CD4-positive, alpha-beta T cell (primary cell): ENCODE measurements around the gene ARPC5. TPM values are rescaled to one million over a fixed set of nuclear protein-coding genes. Genes with fewer than 3 reads are reported as not detected.

ENCODE experiments used
- ATAC-seq: fragments of 200-7000 bp; cut with Tn5 transposase; one replicate; pipeline ENCODE4 v1.10.0; 2022; ENCODE audit warnings: mild to moderate bottlenecking; ENCODE audit not compliant: poor library complexity
- CTCF ChIA-PET: fragments of 350-600 bp; sonication (Branson Sonifier 250); formaldehyde crosslinking; loops from one replicate; lab custom pipeline; 2021; ENCODE audit warnings: antibody characterized with exemption, inconsistent platforms; lab: Charles Lee
- POLR2A ChIA-PET: fragments of 350-600 bp; sonication (Branson Sonifier 250); formaldehyde crosslinking; loops from one replicate; lab custom pipeline; 2021; ENCODE audit warnings: antibody characterized with exemption, inconsistent platforms; lab: Charles Lee
- DNase-seq, 14 experiments: peaks; one replicate each; pipeline ENCODE4 v3.0.0-alpha.2; 2013 to 2020; ENCODE audit warnings: mixed read lengths in 2 of 14
- H3K27ac ChIP-seq, 2 donors: one replicate each; pipeline versions ENCODE4 v1.5.1 to v1.7.0; 2013; ENCODE audit warnings: low read length in 2 of 2, low read depth in 1 of 2, mild to moderate bottlenecking in 1 of 2
- H3K27me3 ChIP-seq, 2 experiments: 1 replicate in 1 of 2; 2 replicates in 1 of 2; pipeline versions ENCODE4 v1.6.1 to v1.7.0; 2013; ENCODE audit warnings: low read length in 2 of 2, control low read depth in 1 of 2, mild to moderate bottlenecking in 1 of 2, moderate library complexity in 1 of 2; ENCODE audit not compliant: insufficient read depth in 2 of 2, control insufficient read depth in 1 of 2
- H3K36me3 ChIP-seq: one replicate; pipeline ENCODE4 v1.6.1; 2013; ENCODE audit warnings: low read length, control low read depth; ENCODE audit not compliant: insufficient read depth
- H3K4me1 ChIP-seq: one replicate; pipeline ENCODE4 v1.6.1; 2013; ENCODE audit warnings: low read length, control low read depth; ENCODE audit not compliant: insufficient read depth
- H3K4me3 ChIP-seq: one replicate; pipeline ENCODE4 v1.5.1; 2013; ENCODE audit warnings: mild to moderate bottlenecking, low read length, moderate library complexity
- H3K9me3 ChIP-seq, 2 experiments: 1 replicate in 1 of 2; 2 replicates in 1 of 2; pipeline versions ENCODE4 v1.6.1 to v1.7.0; 2013; ENCODE audit warnings: low read length in 2 of 2, mild to moderate bottlenecking in 2 of 2, control low read depth in 1 of 2, moderate library complexity in 1 of 2; ENCODE audit not compliant: control insufficient read depth in 1 of 2, insufficient read depth in 1 of 2
- H3K27ac Mint-ChIP-seq: one replicate; pipeline ENCODE4 v1.8.0; 2020; ENCODE audit warnings: mixed read lengths
- H3K27me3 Mint-ChIP-seq: one replicate; pipeline ENCODE4 v1.8.0; 2021; ENCODE audit warnings: mixed read lengths
- H3K36me3 Mint-ChIP-seq: one replicate; pipeline ENCODE4 v1.8.0; 2021; ENCODE audit warnings: low read depth, mixed read lengths
- H3K4me1 Mint-ChIP-seq: one replicate; pipeline ENCODE4 v1.8.0; 2021; ENCODE audit warnings: low read depth, mixed read lengths
- H3K4me3 Mint-ChIP-seq: one replicate; pipeline ENCODE4 v1.8.0; 2020; ENCODE audit warnings: mild to moderate bottlenecking, mixed read lengths
- H3K9me3 Mint-ChIP-seq: one replicate; pipeline ENCODE4 v1.8.0; 2020; ENCODE audit warnings: mixed read lengths
- CTCF ChIP-seq: fragments of 200-600 bp; IDR thresholded peaks from one replicate; pipeline ENCODE4 v1.8.0; 2022; ENCODE audit warnings: antibody characterized with exemption, mild to moderate bottlenecking
- intact Hi-C, 2 experiments: fragments of 100-400 bp; cut with DNase I in 1 of 2; cut with micrococcal nuclease in 1 of 2; formaldehyde crosslinking; loops; one replicate each; pipeline versions ENCODE4 v1.15.1 to v1.9.0; 2023 to 2025; cut with DNase I, micrococcal nuclease
- total RNA-seq, 174 experiments: library from RNA in 2 of 174; stranded (reverse) in 2 of 174; gene quantifications; one replicate each; pipeline ENCODE4 v1.2.3 and lab custom pipeline; 2021 to 2026

Gene ARPC5
- total RNA-seq, 2 experiments from 2014 or later, result 21.4 to 23.0 TPM

GRCh38 chr1:183604815-183605214 is 30.8 kb downstream of the ARPC5 start:
- DNase-seq (peak in 2 of 14 experiments; percentile 41 to 49), ATAC-seq (no peak)
- ChIA-PET POLR2A (no interaction called here), CTCF (no interaction called here)
- no peaks in the 10 kb centered on the region for H3K36me3 Mint-ChIP-seq
- H3K9me3 Mint-ChIP-seq, result no peaks in the 10 kb centered on the region
- no peak overlapping the region for H3K4me3 Mint-ChIP-seq
- no peaks in the 10 kb centered on the region for H3K4me1 Mint-ChIP-seq
- intact Hi-C loops, result loop anchor here in 1 of 2 experiments (5.0 kb wide), 1 partner anchor 153 kb away; no protein-coding TSS in a partner anchor
- no peaks in the 10 kb centered on the region for H3K27me3 ChIP-seq
- H3K36me3 ChIP-seq, result no peaks in the 10 kb centered on the region
- H3K27ac Mint-ChIP-seq, result no peak overlapping the region
- H3K27ac ChIP-seq, result no peak overlapping the region
- no peaks in the 10 kb centered on the region for H3K27me3 Mint-ChIP-seq
- H3K4me3 ChIP-seq, result no peak overlapping the region
- no peaks in the 10 kb centered on the region for H3K4me1 ChIP-seq
- no peaks in the 10 kb centered on the region for H3K9me3 ChIP-seq
- TF ChIP-seq CTCF, result no peak

- DNase-seq, result peak in 2 of 14 experiments; percentile 69 to 74
- Histone ChIP-seq H3K27me3 (no peaks in the 10 kb centered on the region), H3K4me1 (no peaks in the 10 kb centered on the region), H3K9me3 (no peaks in the 10 kb centered on the region), H3K36me3 (no peaks in the 10 kb centered on the region), H3K27ac (peak overlapping the region in 1 of 2 donors; percentile 15), H3K4me3 (no peak overlapping the region)
- no peak for ATAC-seq
- Mint-ChIP-seq H3K27ac (no peak overlapping the region), H3K9me3 (no peaks in the 10 kb centered on the region), H3K36me3 (no peaks in the 10 kb centered on the region), H3K4me1 (no peaks in the 10 kb centered on the region), H3K4me3 (no peak overlapping the region), H3K27me3 (no peaks in the 10 kb centered on the region)
- intact Hi-C loops, result no loop called here
- TF ChIP-seq CTCF, result no peak
- CTCF ChIA-PET, result no interaction called here
- POLR2A ChIA-PET, result no interaction called here
These were observed 31.4 kb downstream of the ARPC5 start for GRCh38 chr1:183604038-183604808.

- no peaks in the 10 kb centered on the region for H3K4me1 Mint-ChIP-seq
- intact Hi-C loops, result no loop called here
- no peaks in the 10 kb centered on the region for H3K36me3 Mint-ChIP-seq
- no peak overlapping the region for H3K4me3 ChIP-seq
- CTCF ChIA-PET, result no interaction called here
- POLR2A ChIA-PET, result no interaction called here
- H3K27me3 Mint-ChIP-seq, result no peaks in the 10 kb centered on the region
- no peaks in the 10 kb centered on the region for H3K36me3 ChIP-seq
- H3K9me3 Mint-ChIP-seq, result no peaks in the 10 kb centered on the region
- H3K27ac Mint-ChIP-seq, result no peak overlapping the region
- DNase-seq, result no peak
- no peaks in the 10 kb centered on the region for H3K4me1 ChIP-seq
- no peak overlapping the region for H3K27ac ChIP-seq
- H3K9me3 ChIP-seq, result no peaks in the 10 kb centered on the region
- no peak for TF ChIP-seq CTCF
- no peak for ATAC-seq
- H3K4me3 Mint-ChIP-seq, result no peak overlapping the region
- no peaks in the 10 kb centered on the region for H3K27me3 ChIP-seq
These were observed 33.1 kb downstream of the ARPC5 start for GRCh38 chr1:183602510-183602909.
